OCI-M1 (cell line): ENCODE data around the gene P2RY11.
A peak's percentile ranks its signal among the peaks of the same experiment; 100 is the strongest.

Experiments used
- DNase-seq: peaks from one replicate; lab custom pipeline; 2025; lab: John Stamatoyannopoulos, UW

P2RY11 gene

DNA sequence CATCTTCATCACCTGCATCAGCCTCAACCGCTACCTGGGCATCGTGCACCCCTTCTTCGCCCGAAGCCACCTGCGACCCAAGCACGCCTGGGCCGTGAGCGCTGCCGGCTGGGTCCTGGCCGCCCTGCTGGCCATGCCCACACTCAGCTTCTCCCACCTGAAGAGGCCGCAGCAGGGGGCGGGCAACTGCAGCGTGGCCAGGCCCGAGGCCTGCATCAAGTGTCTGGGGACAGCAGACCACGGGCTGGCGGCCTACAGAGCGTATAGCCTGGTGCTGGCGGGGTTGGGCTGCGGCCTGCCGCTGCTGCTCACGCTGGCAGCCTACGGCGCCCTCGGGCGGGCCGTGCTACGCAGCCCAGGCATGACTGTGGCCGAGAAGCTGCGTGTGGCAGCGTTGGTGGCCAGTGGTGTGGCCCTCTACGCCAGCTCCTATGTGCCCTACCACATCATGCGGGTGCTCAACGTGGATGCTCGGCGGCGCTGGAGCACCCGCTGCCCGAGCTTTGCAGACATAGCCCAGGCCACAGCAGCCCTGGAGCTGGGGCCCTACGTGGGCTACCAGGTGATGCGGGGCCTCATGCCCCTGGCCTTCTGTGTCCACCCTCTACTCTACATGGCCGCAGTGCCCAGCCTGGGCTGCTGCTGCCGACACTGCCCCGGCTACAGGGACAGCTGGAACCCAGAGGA lies 2.6 kb downstream of the P2RY11 start:
- DNase-seq: no peak

DNA sequence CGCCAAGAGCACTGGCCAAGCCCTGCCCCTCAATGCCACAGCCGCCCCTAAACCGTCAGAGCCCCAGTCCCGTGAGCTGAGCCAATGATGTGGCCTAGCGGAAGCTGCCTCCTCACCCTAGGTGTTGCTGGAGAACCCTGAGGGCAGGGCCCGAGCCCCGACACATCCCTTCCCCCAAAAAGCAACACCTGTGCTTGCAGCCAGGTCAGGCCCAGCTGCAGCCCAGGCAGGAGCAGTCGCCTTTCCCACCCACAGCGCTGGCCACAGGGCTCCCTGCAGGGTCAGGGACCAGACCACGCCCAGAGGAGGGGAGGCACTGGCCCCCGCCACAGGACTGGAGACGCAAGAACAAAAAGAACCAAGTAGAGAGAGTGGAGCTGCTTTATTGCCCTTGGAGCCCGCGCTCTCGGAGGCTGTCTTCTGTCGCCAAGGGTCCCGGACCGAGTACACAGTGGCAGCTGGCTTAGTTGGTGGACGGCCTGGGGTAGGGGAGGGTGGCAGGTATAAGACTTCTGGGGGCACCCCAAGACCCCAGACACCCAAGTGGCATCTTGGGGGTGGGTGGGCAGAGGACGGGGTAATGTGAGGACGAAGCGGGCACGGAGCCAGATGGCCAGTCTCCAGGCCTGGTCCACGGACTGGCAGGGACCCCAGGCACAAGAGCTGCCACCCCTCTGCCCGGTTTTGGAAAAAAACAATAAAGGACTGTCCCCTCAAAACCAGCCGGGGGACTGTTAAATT lies 3.3 kb downstream of the P2RY11 start:
- DNase-seq: no peak

DNA sequence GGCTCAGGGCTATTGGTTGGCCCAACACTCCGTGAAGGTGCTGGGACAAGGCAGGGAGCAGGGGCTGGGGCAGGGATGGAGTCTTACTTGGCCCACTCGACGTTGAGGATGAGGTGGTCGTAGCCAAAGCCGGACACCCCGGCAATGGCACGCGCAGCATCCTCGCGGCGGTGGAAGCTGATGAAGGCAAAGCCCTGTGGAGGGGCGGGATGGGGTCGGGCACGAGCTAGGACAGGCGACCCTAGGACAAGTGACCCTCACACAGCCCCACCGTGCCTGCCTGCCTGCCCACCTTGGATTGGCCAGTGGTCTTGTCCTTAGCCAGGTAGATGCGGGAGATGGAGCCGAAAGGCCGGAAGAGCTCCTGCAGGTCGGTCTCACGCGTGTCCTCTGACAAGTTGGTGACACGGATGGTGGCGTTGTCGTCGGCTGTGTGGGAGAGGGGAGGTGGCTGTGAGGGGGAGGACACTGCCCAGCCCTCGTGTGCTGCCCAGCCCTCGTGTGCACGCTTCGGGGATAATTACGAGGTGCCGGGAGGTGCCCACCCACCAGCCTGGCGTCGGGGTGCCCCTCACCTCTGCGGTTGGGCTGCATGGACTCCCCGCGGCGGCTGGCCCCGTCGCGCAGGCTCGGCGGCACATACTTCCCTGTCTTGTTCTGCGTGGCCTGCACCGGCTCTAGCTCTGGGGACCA lies 4.0 kb downstream of the P2RY11 start:
- no peak for DNase-seq

DNA sequence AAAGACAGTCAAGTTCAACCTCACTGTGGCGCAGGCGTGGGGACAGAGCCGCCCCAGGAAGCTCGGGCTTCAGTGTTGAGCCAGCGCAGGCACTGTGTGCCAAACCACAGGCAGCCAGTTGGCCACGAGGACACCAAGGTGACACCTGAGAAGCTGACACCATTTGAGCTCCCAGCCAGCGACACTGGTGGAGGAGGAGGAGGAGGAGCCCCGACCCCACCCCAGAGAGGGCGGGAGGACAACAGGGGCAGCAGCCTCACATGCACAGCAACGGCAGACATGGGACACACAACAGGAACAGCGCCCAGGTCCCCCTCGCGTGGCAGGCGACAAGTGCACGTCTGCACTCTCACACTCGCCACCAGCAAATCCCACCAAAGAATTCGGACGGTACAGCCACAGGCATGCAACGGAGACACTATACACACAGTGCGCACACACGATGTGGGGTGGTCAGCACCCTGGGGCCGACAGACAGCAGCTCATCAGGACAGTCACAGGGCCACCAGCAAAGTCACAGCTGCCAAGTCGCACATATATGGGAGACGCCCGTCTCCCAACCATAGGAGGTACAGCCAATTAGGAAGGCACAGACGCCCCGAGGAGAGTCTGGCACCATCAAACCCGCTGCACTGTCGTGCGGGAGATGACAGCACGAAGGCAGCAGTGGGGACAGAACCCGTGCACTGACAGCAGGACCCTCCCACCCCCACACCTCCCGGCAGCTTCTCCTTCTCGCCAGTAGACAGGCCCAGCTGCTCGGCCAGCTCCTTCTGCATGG lies 4.8 kb downstream of the P2RY11 start:
- DNase-seq: no peak

DNA sequence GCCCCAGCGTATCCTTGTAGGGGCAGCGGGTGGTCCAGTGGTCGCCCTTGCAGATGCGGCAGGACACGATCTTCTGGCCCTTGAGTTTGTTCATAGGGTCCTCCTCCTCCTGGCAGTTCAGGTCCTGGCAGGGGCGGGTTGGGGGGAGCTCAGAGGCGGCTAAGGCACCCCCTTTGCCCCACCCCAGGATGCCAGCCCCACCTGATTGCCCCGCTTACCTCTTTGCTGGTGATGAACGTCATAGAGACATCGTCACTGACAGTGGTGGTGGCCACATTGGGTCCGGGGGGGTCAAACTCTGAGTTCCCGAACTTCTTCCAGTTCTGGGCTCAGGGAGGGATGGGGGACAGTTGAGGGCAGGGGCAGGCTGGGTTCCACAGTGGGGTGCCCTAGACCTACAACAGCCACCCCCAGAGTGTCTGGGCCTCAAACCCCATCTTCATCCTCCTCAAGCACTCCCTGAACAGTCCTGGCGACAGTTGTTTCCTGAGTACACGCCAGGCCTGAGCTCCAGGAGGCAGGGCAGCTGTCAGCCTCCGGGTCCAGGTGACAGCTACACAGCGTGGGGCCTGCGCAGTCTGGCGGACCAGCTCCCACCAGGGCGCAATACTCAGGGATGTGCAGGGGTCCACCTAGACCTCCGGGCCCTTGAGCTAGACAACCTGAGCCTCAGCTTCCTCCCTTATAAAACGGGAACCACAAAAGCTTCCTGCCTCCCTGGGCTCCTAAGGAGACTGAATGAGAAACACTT lies 5.5 kb downstream of the P2RY11 start:
- no peak for DNase-seq

DNA sequence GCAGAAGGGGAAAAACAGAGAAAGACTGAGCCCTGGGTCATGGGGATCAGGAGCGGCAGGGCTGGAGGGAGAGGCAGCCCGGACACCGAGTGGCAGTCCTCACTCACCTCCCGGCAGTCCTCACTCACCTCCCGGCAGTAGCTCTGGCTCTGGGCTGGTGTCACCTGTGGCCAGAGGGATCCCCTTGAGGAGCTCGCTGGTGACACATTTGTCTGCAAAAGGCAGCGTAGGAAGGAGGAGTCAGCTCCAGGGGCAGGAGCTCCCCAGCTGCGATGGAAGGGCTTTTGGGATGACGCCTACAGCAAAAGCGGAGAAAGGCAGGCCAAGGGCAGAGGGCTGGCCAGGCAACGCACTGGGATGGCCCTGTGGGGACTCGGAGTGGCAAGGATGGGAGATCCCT lies 7.5 kb downstream of the P2RY11 start:
- DNase-seq: no peak

GRCh38 chr19:10120538-10121189 lies 9.2 kb downstream of the P2RY11 start:
- DNase-seq: no peak

- no peak for DNase-seq
These were observed 10.6 kb downstream of the P2RY11 start for GRCh38 chr19:10122045-10122444.

GRCh38 chr19:10124429-10124828 lies 12.9 kb downstream of the P2RY11 start:
- DNase-seq: no peak

GRCh38 chr19:10126213-10126639 lies 14.7 kb downstream of the P2RY11 start:
- DNase-seq: peak; percentile 47

DNA sequence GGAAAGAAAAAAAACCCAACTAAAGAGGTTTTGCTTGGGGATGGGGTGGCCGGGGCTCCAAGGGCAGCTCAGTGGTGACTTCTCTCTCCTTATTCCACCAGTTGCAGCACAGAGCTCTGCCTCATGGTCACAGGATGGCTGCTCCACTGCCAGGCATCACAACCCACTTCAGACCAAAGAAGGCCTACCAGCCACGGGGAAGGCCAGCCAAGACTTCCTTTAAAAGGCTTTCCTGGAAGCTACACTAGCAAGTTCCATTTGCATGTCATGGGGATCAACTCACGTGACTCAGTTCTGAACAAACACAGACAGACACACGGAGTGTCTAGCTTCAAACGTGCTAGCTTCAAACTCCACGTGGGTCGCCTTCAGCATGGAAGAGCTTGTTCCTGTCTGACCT lies 21.4 kb downstream of the P2RY11 start:
- DNase-seq: no peak

DNA sequence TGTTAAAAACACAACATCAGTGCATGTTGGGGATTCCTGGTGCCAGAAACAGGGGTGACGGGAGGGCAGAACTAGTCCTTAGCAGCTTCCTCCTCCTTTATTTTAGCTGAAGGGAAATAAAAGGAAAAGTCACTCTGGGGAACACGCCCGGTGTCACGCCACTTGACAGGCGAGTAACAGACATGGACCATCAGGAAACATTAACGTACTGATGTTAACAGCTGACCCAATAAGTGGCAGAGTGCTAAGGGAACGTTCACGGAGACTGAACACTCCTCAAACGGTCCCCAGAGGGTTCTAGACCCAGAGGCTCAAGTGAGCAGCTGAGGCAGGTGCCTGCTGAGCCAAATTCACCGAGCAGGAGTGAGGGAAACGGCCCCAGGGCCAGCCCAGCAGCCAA lies 22.1 kb downstream of the P2RY11 start:
- no peak for DNase-seq

- DNase-seq: no peak
These were observed 22.5 kb downstream of the P2RY11 start for GRCh38 chr19:10134040-10134439.

DNA sequence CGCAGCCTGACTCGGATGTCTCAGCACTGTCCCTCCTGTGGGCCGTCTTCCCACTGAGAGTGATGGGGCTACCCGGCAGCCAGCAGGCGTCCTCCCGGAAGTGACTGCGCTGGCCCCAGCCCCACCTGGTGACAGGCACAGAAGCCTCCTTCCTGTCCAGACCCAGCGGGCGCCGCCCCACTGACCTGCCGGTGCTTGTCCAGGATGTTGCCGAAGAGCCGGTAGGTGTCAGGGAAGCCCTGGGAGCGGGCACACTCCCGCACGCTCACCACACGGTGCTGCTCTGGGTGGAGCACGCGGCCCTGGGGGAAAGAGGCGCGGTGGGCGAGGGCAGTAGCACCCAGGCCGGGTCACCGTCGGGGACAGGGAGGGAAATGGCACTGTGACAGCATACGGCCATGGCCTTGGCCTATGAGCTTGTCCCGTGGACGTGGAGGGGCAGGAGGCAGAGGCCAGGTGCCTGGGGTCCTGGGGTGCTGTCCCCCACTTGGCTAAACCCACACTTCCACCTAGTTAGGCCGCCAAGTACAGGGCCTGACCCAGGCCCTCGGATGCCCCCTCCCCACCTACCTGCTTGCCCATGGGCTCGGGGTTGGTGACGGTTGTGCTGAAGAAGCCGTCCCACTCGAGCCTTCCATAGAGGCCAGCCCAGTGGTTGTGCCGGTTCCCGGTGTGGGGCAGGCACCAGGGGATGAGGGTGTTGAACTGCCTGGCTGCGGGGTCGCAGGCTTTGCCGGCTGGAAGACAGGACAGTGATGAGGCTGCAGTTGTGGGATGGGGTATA lies 24.2 kb downstream of the P2RY11 start:
- DNase-seq: no peak

DNA sequence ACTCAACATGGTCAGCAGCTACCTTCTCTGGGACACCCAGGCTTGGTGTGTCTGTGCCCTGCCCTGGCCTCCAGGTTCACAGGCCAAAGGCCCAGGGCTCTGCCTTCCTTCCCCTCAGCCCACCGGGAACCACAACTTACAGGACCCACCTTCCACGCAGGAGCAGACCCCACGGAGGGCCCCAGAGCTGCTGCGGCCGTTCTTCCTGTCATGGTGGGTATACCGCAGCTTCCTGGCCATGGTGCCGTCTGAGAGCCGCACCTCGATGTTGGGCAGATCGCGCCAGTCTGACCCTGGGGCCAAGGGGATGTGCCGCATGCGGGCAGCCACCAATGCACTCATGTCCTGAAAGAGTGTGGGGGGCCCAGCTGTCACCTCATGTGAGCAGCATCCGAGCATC lies 25.4 kb downstream of the P2RY11 start:
- DNase-seq: no peak

- DNase-seq: no peak
These were observed 26.5 kb downstream of the P2RY11 start for GRCh38 chr19:10137751-10138682.

DNA sequence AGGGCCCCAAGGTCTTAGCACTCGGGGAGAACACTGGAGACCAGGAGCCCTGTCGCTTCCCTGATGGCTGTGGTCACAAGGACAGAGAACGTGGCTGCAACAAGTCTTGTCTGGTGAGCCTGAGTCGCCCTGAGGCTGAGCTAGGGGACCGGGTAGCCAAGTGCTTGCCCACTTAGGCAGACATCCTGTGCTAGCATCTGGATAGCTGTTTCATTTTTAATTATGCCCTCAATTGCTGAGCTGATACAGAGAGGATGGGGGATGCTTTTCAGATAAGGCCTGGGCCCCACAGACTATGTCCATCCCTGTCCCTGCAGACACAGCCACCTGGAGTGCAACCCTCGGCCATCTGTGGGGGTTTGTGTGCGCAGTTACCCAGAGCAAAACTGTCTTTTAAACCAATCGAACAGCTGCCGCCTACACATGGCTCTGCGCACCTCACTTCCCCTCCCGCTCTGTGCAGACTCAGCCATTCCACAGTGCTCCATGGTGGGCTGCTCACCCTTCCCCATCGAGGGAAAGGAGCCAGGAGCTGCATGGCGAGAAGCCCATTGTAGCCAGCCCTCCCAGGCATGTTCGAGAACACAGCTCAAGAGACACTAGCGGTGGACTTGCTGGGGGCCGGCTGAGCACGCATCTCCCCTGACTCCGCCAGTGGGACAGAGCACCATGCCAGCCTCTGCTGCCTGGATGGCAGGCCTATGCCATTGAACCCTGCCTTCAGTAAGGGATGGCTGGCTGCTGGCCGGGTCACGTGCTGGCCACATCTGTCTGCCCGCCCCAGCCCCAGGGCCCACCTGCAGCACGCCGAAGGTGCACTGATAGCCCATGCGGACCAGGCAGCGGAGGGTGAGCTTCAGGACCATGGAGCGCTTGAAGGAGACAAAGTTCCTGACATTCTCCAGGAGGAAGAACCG lies 27.6 kb downstream of the P2RY11 start:
- no peak for DNase-seq

DNA sequence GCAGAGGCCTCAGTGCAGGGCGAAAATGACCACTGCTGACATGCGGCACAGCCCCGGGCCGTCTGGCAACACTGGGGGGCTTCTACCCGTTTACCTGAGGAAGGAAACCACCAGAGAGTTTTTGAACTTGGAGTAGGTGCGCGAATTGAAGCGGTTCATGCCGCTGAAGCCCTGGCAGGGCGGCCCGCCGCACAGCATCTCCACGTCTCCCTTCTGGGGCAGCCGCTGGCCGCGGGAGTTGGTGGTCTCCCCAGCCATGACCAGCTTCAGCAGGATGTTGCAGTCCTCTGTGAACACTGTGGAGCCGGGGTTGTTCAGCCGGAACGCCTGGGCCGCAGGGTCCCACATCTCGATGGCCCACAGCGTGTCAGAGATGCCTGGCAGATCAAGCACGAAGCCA lies 28.5 kb downstream of the P2RY11 start:
- no peak for DNase-seq
